ENCODE data around the gene RALB.

- TF ChIP-seq CTCF (IDR thresholded peaks at IDR 0.05; ENCODE audit: low read depth, low read length) (no peak), EZH2phosphoT487 (IDR thresholded peaks at IDR 0.05; ENCODE audit: low read depth) (no peak)
These were observed 8.1 kb downstream of the RALB start for GRCh38 chr2:120260736-120261135.
